SH-SY5Y (cell line): ENCODE data around the gene KRT86.

Source experiments
- GATA2 ChIP-seq: IDR thresholded peaks from 2 replicates; pipeline ENCODE4 v1.6.1; 2011; ENCODE audit warnings: mild to moderate bottlenecking, low read depth, low read length
- GATA3 ChIP-seq: IDR thresholded peaks from 2 replicates; pipeline ENCODE4 v1.6.1; 2011; ENCODE audit warnings: low read depth, mild to moderate bottlenecking, low read length, moderate library complexity

Gene KRT86

GRCh38 chr12:52274521-52275120 is at the start of gene KRT86:
Gene KRT86 (plus strand): TSS chr12:52274645. CDS start chr12:52301917, 27,272 bp downstream.
- TF ChIP-seq GATA3, result no peak
- TF ChIP-seq GATA2, result no peak

GRCh38 chr12:52225752-52226151 is 48.7 kb upstream of the KRT86 start:
- TF ChIP-seq GATA2, result no peak
- TF ChIP-seq GATA3, result no peak

- TF ChIP-seq GATA2 (no peak), GATA3 (no peak)
These were observed 48.0 kb upstream of the KRT86 start for GRCh38 chr12:52226446-52226845.

GRCh38 chr12:52227606-52228166 is 46.8 kb upstream of the KRT86 start:
- TF ChIP-seq GATA3, result no peak

GRCh38 chr12:52228366-52228765 is 46.1 kb upstream of the KRT86 start:
- no peak for TF ChIP-seq GATA2
- no peak for TF ChIP-seq GATA3

- TF ChIP-seq GATA2 (no peak), GATA3 (no peak)
These were observed 45.5 kb upstream of the KRT86 start for GRCh38 chr12:52228931-52229330.

- TF ChIP-seq GATA2, result no peak
- no peak for TF ChIP-seq GATA3
These were observed 44.6 kb upstream of the KRT86 start for GRCh38 chr12:52229836-52230343.

- TF ChIP-seq GATA3, result no peak
- no peak for TF ChIP-seq GATA2
These were observed 43.8 kb upstream of the KRT86 start for GRCh38 chr12:52230364-52231281.

GRCh38 chr12:52231305-52232202 is 42.9 kb upstream of the KRT86 start:
- no peak for TF ChIP-seq GATA3
- no peak for TF ChIP-seq GATA2

- TF ChIP-seq GATA2 (no peak), GATA3 (no peak)
These were observed 42.2 kb upstream of the KRT86 start for GRCh38 chr12:52232203-52232673.

GRCh38 chr12:52232674-52233461 is 41.6 kb upstream of the KRT86 start, which contains the start of gene KRT7:
Gene KRT7 (plus strand): TSS chr12:52233243. CDS start chr12:52233297, 54 bp downstream.
- TF ChIP-seq GATA2 (no peak), GATA3 (no peak)

GRCh38 chr12:52233462-52234207 is 40.8 kb upstream of the KRT86 start:
- TF ChIP-seq GATA2 (no peak), GATA3 (no peak)

GRCh38 chr12:52234223-52234810 is 40.1 kb upstream of the KRT86 start:
- TF ChIP-seq GATA3, result no peak
- no peak for TF ChIP-seq GATA2
